ENCODE results near the gene F11R. TPM values are rescaled to one million over a fixed set of nuclear protein-coding genes. Genes with fewer than 3 reads are reported as not detected.
"Not testable (repeated sequence)": the region's sequence is repeated elsewhere in the genome, so short reads cannot be mapped to it uniquely, and the experiment has no call there.

The F11R gene
- total RNA-seq, 1 experiment from 2014 or later, result 60.7 TPM

DNA sequence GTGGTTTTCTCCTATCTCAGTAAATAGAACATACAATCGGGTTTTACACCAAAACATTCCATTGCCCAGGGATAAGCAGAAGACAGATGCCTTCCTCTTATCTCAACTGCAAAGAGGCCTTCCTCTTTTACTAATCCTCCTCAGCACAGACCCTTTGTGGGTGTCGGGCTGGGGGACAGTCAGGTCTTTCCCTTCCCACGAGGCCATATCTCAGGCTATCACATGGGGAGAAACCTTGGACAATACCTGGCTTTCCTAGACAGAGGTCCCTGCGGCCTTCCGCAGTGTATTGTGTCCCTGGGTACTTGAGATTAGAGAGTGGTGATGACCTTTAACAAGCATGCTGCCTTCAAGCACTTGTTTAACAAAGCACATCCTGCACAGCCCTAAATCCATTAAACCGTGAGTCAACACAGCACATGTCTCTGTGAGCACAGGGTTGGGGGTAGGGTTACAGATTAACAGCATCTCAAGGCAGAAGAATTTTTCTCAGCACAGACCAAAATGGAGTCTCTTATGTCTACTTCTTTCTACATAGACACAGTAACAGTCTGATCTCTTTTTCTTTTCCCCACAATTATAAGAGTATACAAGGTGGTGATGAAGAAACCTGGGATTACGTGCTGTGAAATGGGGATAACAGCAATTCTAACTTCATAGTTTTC is 71.6 kb downstream of the F11R start:
- in situ Hi-C loops (cut with HindIII; ENCODE audit: low sequenced_read_pairs); DNase-seq (ENCODE audit: low spot score): not testable (repeated sequence)

DNA sequence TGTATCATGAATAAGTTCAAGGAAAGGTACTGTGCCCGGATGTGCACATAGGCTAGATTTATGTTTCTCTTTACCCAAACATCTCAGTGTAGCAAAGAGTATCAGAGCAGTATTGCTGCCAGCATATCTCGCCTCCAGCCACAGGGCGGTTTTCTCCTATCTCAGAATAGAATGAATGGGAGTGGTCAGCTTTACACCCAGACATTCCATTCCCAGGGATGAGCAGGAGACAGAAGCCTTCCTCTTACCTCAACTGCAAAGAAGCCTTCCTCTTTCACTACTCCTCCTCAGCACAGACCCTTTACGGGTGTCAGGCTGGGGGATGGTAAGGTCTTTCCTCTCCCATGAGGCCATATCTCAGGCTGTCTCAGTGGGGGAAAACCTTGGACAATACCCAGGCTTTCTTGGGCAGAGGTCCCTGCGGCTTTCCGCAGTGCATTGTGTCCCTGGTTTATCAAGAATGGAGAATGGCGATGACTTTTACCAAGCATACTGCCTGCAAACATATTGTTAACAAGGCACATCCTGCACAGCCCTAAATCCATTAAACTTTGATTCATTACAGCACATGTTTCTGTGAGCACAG is 73.7 kb downstream of the F11R start:
- in situ Hi-C loops (cut with HindIII; ENCODE audit: low sequenced_read_pairs); DNase-seq (ENCODE audit: low spot score): not testable (repeated sequence)

DNA sequence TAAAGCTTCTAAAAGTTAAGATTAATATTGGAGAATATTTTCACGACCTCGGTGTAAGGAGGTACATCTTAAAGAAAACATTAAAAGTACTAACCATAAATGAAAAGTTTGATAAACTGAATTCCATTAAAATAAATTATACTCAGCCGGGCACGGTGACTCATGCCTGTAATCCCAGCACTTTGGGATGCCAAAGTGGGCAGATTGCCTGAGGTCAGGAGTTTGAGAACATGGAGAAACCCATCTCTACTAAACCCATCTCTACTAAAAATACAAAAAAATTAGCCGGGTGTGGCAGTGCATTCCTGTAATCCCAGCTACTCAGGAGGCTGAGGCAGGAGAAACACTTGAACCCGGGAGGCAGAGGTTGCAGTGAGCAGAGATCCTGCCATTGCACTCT is 75.1 kb downstream of the F11R start:
- in situ Hi-C loops (cut with HindIII; ENCODE audit: low sequenced_read_pairs); DNase-seq (ENCODE audit: low spot score): not testable (repeated sequence)

Other genes with a start within 250 kb of the F11R start
- gene LY9, start 225.0 kb downstream of the F11R start, total RNA-seq (2014; rRNA removed; shearing (Covaris generic)), result not detected in 2 replicates
- gene CD244, start 158.3 kb downstream of the F11R start, total RNA-seq (2014; rRNA removed; shearing (Covaris generic)), result not detected in 2 replicates
- not detected in 2 replicates for gene ITLN1, start 136.0 kb downstream of the F11R start, total RNA-seq (2014; rRNA removed; shearing (Covaris generic))
- gene ITLN2, start 66.3 kb downstream of the F11R start, total RNA-seq (2014; rRNA removed; shearing (Covaris generic)), result not detected in 2 replicates
- gene TSTD1, start 17.8 kb upstream of the F11R start, total RNA-seq (2014; rRNA removed; shearing (Covaris generic)), result not detected in 2 replicates
- 95.1 and 108 TPM in 2 replicates for gene USF1, start 24.8 kb upstream of the F11R start, total RNA-seq (2014; rRNA removed; shearing (Covaris generic))
- 0.10 TPM in 1 of 2 replicates, not detected in the other for gene ARHGAP30, start 48.7 kb upstream of the F11R start, total RNA-seq (2014; rRNA removed; shearing (Covaris generic))
- gene NECTIN4, start 68.4 kb upstream of the F11R start, total RNA-seq (2014; rRNA removed; shearing (Covaris generic)), result 0.80 and 2.4 TPM in 2 replicates
- gene KLHDC9, start 77.2 kb upstream of the F11R start, total RNA-seq (2014; rRNA removed; shearing (Covaris generic)), result 6.3 and 7.1 TPM in 2 replicates
- 17.5 and 20.8 TPM in 2 replicates for gene PFDN2, start 96.9 kb upstream of the F11R start, total RNA-seq (2014; rRNA removed; shearing (Covaris generic))
- gene NIT1, start 97.0 kb upstream of the F11R start, total RNA-seq (2014; rRNA removed; shearing (Covaris generic)), result 19.4 and 22.3 TPM in 2 replicates
- gene DEDD, start 111.5 kb upstream of the F11R start, total RNA-seq (2014; rRNA removed; shearing (Covaris generic)), result 22.9 and 48.1 TPM in 2 replicates
- 70.8 and 72.9 TPM in 2 replicates for gene UFC1, start 132.8 kb upstream of the F11R start, total RNA-seq (2014; rRNA removed; shearing (Covaris generic))
- gene USP21, start 138.3 kb upstream of the F11R start, total RNA-seq (2014; rRNA removed; shearing (Covaris generic)), result 3.3 and 8.3 TPM in 2 replicates
- 22.7 and 27.2 TPM in 2 replicates for gene PPOX, start 145.3 kb upstream of the F11R start, total RNA-seq (2014; rRNA removed; shearing (Covaris generic))
- 19.4 and 27.9 TPM in 2 replicates for gene B4GALT3, start 156.4 kb upstream of the F11R start, total RNA-seq (2014; rRNA removed; shearing (Covaris generic))
- 0.43 and 0.95 TPM in 2 replicates for gene ADAMTS4, start 177.9 kb upstream of the F11R start, total RNA-seq (2014; rRNA removed; shearing (Covaris generic))
- gene NDUFS2, start 181.2 kb upstream of the F11R start, total RNA-seq (2014; rRNA removed; shearing (Covaris generic)), result 215 and 238 TPM in 2 replicates
- gene FCER1G, start 194.1 kb upstream of the F11R start, total RNA-seq (2014; rRNA removed; shearing (Covaris generic)), result 0.49 TPM in 1 of 2 replicates, not detected in the other
- not detected in 2 replicates for gene APOA2, start 202.5 kb upstream of the F11R start, total RNA-seq (2014; rRNA removed; shearing (Covaris generic))
- gene TOMM40L, start 204.9 kb upstream of the F11R start, total RNA-seq (2014; rRNA removed; shearing (Covaris generic)), result 24.2 and 37.4 TPM in 2 replicates
- gene NR1I3, start 217.1 kb upstream of the F11R start, total RNA-seq (2014; rRNA removed; shearing (Covaris generic)), result not detected in 2 replicates
- not detected in 2 replicates for gene PCP4L1, start 237.6 kb upstream of the F11R start, total RNA-seq (2014; rRNA removed; shearing (Covaris generic))

Data from G401 (cell line).